GM12875 (cell line): ENCODE data around the gene IFIT1B.
A peak's percentile ranks its signal among the peaks of the same experiment; 100 is the strongest.
"Not testable (repeated sequence)": the region's sequence is repeated elsewhere in the genome, so short reads cannot be mapped to it uniquely, and the experiment has no call there.

ENCODE experiments used
- H3K4me3 ChIP-seq: one replicate; pipeline ENCODE4 v1.5.1; 2011; ENCODE audit warnings: low read depth, low read length, control low read depth
- TF ChIP-seq, protein P1 (sequence below): IDR thresholded peaks from 2 replicates; pipeline ENCODE4 v1.5.1; 2011; ENCODE audit warnings: low read depth, mild to moderate bottlenecking, control low read depth, inconsistent platforms, low read length, moderate library complexity, borderline replicate concordance; ENCODE audit not compliant: insufficient read depth

The IFIT1B gene

DNA sequence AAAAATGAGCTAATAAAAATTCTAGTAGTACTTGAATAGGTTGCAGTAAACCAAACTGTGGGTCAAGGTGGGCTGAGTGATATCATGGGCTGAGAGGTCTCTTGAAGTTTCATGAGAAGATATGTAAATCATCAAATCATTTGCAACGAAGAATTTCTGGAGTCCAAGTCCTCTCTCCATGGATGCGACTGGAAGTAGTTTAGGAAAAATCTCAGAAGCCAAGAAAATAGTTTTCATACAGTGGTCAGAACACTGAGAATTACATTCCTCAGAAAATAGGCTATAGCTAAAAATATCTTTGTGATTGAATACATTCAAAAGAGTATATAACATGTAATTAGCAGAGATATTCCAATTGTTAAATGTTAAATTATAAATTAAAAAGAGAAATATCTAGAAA is 10.9 kb downstream of the IFIT1B start:
- TF ChIP-seq, protein P1, sequence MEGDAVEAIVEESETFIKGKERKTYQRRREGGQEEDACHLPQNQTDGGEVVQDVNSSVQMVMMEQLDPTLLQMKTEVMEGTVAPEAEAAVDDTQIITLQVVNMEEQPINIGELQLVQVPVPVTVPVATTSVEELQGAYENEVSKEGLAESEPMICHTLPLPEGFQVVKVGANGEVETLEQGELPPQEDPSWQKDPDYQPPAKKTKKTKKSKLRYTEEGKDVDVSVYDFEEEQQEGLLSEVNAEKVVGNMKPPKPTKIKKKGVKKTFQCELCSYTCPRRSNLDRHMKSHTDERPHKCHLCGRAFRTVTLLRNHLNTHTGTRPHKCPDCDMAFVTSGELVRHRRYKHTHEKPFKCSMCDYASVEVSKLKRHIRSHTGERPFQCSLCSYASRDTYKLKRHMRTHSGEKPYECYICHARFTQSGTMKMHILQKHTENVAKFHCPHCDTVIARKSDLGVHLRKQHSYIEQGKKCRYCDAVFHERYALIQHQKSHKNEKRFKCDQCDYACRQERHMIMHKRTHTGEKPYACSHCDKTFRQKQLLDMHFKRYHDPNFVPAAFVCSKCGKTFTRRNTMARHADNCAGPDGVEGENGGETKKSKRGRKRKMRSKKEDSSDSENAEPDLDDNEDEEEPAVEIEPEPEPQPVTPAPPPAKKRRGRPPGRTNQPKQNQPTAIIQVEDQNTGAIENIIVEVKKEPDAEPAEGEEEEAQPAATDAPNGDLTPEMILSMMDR, result no peak
- H3K4me3 ChIP-seq, result no peak overlapping the region

DNA sequence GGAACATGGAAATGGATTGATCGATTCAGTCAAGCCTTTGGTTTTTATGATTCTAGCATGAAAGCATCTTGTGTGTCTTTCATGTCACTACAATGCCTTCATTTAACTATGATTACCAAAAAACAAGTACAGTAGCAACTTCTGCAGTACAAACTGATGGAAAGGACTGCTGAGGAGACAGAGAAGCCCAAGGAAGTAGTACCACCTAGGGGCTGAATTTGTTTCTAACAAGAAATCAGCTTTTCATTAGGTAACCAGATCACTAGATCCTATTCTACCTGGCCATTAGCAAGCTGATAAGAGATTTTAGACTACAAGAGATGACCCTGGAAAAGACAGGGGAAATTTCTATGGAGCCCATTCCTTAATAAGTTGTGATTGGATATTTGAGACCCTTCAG is 11.4 kb downstream of the IFIT1B start:
- H3K4me3 ChIP-seq, result no peak overlapping the region
- TF ChIP-seq, protein P1, result peak; percentile 29; the same call in 1 of the 2 replicates

DNA sequence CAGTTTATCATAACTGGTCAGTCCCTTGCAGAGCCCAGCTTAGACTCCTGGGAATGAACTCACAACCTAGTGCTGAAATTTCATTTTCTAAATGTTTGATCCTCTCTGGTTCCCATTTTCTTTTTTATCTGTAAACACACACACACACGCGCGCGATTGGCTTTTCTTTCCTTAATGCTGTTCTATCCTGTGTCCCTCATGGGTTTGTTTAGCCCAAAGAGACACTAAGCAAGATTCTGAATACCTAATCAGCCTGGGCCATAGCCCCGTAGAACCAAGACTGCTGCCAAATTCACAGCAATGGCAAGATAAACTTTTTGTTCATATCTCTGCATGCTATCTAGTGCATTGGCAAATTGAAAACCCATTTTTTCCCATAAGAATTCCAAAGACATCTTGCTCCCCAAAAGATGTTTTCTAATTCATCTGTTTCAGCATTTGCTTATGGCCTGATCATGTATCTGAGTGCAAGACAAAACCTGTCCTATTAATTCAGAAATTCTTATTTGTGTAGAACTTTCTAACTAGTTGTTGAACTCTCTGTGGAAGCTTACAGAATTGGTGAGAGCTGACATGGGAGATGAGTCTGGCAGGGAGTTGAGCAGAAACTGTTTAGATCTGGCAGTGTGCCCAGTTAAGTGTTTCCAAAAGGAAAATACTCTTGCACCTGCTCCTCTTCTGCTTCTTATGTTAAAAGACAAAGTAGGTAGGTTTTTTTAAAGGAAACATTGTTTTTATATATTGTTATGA is 12.8 kb downstream of the IFIT1B start:
- TF ChIP-seq, protein P1, result no peak
- no peak overlapping the region for H3K4me3 ChIP-seq

DNA sequence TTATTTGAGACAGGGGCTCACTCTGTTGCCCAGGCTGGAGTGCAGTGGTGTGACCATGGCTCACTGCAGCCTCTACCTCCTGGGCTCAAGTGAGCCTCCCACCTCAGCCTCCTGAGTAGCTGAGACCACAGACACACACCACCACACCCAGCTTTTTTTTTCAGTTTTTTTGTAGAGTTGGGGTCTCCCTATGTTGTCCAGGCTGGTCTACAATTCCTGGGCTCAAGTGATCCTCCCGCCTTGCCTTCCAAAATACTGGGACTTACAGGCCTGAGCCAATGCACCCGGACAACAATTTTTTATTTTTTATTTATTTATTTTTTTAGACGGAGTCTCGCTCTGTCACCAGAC is 13.3 kb downstream of the IFIT1B start:
- not testable (repeated sequence) for H3K4me3 ChIP-seq

DNA sequence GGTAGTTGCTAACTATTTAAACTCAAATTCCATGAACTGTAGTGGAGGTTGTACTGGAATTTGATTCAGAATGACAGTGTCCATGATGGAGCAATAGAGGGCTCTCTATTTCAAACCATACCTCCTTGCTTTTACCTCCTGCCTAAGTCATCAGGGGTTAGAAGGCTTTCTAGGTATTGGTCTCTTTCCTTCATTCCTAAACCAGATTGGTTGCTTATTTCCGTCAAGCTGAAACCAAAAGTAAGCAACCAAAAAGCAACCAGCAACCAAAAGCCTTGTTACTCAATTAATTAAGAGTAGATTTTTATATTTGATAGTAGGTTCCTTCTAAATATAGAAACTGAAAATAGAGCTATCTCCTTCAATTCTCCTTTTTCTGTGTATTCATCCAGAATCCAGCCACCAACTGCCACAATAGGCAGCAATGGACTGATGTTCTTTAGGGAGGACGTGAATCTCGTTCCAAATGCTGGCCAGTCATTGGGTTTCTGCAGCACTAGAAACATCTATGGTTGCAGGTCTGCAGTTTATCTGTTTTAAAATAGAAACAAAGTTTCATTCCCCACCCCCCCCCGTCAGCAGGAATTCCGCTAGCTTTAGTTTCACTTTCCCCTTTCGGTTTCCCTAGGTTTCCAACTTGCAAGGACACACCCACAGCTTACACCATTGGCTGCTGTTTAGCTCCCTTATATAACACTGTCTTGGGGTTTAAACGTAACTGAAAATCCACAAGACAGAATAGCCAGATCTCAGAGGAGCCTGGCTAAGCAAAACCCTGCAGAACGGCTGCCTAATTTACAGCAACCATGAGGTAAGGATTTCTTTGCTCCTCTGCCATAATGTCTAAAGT is 14.3 kb downstream of the IFIT1B start, which contains the start of gene IFIT1:
Gene IFIT1 (plus strand): TSS at position 717 of the 850 bp plus-strand sequence. CDS start 90 bp downstream, at position 807.
- peak within 1 kb of the TSS; percentile 37 for H3K4me3 ChIP-seq
- TF ChIP-seq, protein P1, result no peak

DNA sequence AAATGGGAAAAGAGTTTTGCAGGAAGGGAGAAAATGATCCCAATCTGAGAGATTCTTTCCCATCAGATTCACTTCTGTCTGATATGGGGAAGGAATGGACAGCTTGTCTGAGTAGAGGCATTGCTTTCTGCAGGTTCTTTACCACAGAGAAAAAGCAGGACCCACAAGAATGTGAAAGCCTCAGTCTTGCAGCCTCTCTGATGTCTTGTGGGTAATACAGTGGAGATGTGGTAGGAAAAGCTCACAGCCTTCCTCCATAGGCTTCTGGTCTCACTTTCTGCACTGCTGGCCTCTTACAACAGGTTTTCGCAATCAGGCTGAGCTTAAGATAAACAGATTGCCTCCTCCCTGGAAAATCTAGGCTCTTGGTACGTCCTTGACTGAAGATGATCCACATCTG is 15.1 kb downstream of the IFIT1B start:
- TF ChIP-seq, protein P1, result no peak
- H3K4me3 ChIP-seq, result peak overlapping the region; percentile 12

DNA sequence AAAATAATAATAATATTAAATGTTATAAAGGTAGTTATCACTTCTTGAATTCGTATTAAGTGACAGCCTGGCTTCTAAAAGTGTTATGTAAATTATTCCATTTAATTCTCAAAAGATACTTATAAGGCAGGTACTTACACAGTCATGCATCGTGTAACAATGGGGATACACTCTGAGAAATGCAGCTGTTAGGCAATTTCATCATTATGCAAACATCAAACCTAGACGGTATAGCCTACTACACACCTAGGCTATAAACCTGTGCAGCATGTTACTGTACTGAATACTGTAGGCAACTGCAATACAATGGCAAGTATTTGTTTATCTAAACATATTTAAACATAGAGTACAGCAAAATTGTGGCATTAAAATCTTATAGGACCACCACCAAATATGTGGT is 16.0 kb downstream of the IFIT1B start:
- TF ChIP-seq, protein P1, result no peak
- no peak overlapping the region for H3K4me3 ChIP-seq
